HTERT RPE-1 (cell line): ENCODE results near the gene LRIG1.

Source experiments
- in situ Hi-C: fragments of 300-500 bp; cut with MboI; formaldehyde crosslinking; loops from 4 replicates; pipeline ENCODE4 v1.14.3; 2020; ENCODE audit warnings: low sequenced_read_pairs

LRIG1 gene

DNA sequence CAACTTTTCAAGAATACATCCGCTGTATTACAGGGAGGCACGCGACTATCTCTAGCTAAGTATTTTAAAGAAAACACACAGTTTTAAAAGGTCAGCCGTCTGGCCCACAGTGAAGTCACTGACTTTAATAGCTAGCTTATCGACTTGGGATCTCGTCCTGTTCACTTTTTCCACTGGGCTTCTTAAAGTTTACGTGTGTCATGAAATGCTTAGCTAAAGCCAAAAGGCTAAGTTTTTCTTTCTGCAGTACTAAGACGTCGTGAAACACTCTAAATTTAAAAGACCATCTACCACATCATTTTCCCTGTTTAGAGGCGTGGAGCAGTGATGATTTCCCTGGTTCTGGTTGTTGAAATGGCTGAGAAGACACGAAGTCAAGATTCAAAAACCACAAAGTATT, 27.1 kb downstream of the LRIG1 start:
- in situ Hi-C loops: no loop called here

DNA sequence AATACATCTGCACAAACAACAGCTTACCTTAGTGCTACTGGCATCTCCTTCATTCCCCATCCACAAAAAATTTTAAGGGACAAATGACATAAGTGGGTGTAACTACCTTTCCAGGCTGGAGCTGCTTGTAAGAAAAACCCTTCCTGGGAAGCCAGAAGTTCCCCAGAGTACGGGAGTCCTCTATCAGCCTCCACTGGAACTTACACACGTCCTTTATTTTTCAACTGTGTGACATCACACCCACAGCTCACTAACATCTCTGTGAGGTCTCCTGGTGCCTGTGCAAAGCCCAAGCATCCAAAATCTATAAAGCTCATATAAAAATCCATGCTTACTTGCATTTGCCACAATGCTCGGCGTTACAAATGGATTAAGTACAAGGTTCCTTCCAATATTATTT, 27.6 kb downstream of the LRIG1 start:
- in situ Hi-C loops: no loop called here

DNA sequence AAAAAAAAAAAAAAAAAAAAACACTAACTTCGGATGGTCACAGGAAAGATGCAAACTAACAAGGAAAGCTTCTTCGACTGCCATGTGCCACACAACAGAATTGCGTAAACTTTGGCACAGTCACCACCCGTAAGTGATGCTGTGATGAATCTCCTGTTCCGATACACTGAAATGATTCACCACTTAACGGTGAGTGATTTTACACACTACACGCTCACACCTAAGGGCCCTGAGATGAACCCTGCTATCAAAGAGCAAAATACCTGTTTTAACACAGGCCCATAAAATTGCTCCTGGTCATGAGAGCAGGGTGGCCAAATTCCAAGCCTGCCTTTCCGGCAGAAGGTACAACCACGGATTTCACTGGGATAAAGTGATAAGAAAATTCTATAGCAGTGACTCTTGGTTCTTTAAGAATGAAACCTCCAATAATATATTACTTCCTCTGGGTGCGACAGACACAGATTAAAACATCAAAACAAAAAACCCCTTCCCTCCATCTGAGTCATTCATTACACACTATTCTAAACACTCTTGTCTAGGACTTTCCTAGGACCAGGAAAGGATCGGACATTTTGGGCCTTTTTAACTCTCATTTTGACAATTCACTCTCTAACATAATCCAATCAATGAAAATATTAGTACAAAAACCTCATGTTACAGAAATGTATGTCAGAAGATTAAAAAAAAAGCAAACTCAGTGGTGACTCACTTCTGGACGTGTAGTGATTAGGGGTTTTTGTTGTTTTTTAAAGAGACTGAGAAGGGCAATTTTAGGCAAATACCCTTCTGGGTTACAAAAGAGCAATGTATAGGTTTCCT, 28.3 kb downstream of the LRIG1 start:
- in situ Hi-C loops: no loop called here

DNA sequence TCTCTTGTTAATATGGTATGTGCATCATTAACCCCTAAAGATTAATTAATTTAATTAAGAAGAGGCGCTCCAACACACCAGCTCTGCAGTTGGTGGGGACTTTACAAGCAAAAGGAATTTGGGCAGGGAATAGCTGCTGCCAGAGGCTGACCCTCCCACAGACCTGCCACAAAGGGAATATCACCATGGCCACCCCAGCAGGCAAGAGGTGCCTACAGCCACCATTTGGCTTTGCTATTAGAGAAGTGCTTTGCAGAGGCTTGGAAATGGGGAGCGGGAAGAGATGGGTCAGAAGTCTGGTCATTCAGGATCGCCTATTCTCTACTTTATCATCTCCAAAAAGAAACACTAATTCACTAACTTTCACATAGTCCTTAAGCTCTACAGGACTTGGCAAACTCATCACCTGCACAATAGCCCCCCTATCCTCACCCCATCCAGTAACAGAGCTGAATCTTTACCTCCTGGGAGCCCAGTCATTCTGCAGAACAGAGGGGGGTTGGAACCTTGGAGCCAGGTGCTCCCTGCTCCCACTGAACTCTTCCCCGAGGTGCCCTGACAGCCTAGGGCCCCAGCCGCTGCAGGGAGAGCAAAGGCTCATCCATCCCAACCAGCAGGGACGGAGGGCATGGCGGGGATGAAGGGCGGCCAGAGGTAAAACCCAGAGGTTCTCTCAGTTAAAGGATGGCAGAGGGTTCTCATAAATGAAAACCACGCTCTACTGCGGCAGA, 29.7 kb downstream of the LRIG1 start:
- in situ Hi-C loops: no loop called here

DNA sequence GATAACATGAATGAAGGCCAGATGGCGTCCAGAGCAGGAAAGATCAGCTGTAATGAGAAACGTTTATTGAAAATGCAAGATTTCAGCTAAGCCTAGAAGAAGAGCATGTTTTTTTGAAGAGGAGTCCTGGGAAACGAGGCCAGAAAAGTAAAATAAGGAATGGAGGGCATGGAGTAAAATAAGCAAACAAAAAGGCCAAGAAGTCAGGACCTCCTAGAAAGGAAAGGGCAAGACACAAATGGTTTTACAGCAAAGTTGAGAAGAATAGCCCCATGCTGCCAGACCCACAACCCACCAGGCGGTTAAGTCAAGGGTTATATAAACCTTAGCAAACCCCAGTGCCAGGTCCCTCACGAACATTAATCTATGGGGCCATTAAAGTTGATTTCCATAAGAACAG, 30.5 kb downstream of the LRIG1 start:
- in situ Hi-C loops: no loop called here

DNA sequence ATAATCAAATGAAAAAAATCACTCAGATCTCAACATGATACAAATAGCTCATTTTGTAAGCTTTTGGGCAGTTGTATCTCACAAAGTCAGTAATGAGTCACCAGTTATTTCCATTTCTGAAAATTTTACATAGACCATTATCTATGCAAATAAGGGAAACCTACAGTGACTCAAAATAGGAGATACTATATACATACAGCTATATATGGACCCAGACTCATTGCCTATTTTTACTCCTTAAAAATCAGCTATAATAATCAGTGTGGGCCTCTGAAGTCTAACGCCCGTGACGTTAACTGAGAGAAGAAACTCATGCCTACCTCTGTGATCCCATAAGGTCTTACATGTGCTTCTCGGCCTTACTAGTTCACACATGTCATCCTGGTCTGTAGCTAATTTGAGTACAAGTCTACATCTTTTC, 31.6 kb downstream of the LRIG1 start:
- in situ Hi-C loops: no loop called here

DNA sequence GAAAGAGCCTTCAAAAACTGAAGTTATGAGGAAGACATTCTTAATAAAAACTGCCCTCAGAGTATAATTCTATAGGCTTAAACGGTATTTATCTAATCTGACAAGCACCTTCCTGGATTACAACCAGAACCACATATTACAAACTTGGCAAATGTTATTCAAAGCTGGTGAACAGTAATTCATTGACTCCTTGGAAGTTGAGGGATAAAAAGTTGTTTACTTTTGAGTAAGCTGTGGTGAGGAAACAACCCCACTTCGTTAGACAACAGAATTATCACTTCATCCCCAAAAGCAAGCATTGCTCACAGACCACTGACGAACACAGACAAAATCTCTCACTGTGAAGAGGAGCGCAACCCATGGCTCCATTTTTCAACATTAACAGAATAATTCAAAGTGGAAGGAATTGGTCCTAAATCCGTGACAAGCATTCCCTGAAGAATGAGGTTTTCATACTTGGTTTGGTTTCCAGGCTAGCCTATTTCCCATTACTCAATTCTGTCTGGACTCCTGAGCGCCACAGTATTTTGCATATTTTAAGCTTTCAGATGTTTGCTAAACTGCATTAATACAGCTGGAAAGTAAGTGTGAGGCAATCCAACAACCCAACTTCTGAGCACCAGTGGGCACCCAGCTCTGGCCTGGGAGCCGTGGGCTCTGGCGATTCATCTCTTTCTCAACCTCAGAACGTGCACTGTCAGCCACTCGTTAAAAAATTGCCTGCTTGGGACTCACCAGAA, 32.7 kb downstream of the LRIG1 start:
- in situ Hi-C loops: no loop called here

DNA sequence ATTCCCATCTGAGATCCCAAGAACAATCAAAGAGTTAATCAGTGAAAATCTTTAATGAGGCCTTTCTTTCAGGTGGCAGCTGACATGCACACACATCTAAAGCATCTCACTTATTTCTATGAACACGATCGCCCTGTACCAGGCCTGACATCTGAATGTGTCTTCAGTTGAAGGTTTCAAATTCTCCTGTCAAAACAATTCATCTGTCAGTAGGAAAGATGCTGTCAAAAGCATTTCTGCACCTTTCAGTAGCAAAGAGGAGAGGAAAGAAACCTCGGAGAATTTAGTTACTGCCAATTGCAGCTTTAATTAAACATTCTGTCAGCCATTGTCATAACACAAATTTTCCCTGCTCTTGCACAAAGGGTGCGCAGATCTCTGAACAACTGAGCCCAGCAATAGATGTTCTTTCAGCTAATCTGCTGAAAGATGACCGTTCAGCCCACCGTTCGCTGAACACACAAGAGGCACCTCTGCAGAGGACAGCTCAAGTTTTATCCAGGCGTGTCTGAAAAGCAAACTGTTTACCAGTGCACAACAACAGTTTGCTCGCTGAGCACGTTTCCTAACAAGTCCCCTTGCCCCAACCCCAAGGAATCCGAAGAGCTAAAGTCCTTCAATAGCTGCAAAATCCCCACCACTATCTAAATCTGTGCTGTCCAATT, 34.1 kb downstream of the LRIG1 start:
- in situ Hi-C loops: no loop called here

DNA sequence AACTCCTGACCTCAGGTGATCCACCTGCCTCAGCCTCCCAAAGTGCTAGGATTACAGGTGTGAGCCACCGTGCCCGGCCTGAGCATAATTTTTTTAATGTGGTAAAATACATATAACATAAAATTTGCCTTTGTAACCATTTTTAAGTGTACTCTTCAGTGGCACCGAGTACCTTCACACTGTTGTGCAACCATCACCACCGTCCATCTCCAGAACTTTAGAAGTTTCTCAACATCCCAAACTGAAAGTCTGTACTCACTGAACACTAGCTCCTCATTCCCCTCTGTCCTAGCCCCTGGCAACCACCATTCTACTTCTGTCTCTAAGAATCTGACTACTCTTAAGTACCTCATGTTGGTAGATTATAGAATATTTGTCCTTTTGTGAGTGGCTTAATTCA, 35.2 kb downstream of the LRIG1 start:
- in situ Hi-C loops: no loop called here

DNA sequence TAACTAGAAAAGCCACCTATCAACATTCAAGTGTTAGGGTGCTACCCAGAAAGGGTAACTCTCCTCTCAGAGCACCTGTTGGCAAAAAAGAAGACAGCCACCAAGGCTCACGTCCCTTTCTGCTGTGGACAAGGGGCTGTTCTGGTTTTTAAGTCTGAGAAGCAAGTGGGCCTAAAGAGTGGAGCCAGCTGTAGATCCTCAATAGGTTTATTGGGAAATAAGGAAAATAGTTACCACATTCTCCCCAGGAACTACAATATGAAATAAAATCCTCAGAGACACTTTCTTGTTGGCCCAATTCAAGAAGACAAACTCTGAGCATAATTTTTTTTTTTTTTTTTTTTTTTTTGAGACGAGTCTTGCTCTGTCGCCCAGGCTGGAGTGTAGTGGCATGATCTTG, 35.8 kb downstream of the LRIG1 start:
- in situ Hi-C loops: no loop called here

DNA sequence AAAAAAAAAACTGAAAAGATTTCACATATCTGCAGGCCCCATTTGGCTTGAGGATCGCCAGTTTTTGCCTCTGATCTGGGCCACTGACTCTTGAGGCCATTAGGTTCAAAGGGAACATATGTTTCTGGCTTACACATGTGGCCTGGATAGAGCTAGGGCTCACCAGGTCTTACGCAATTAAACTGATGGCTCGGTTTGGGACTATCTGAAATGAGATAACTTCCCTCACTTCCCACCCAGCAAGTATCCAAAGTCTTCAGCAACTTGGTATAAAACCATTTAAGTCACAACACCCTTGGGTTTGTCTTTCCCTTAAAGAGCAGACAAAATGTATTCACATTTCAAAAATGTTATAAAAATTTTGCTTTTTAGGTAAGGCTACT, 36.3 kb downstream of the LRIG1 start:
- in situ Hi-C loops: no loop called here

DNA sequence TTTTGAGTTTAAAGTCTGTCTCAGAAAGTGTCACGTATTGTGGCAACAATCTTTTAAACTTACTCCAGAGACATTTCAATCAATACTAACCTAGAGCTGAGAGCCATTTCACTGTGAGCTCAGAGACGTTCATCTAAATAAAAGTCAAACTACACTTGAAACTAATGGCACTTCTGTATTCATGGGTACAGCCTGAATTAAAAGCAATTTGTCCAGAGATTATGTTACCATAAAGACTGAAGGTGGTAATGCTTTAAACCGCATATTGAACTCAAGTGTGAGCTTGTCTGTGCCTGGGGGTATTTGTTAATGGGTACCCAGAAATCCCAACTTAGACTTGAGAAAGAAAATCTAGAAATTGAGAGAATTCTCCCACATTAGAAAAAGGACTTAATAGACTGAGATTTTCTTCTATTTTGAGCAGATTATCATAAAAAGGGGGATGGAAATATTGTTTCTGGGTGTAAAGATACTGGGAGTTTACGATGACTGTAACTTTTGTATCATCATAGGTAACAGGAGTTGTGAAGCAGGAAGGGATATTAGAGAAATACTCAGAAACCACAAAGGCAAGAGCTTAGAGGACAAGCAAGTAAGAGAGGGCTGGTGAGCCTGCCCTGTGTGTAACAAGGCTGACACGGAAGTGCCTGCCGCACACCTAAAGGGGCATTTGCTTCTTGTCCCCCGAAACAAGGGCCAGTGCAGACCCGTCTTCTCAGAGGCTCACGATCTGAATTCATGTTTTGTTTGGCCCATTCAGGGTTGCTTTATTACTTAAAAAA, 36.9 kb downstream of the LRIG1 start:
- in situ Hi-C loops: no loop called here

DNA sequence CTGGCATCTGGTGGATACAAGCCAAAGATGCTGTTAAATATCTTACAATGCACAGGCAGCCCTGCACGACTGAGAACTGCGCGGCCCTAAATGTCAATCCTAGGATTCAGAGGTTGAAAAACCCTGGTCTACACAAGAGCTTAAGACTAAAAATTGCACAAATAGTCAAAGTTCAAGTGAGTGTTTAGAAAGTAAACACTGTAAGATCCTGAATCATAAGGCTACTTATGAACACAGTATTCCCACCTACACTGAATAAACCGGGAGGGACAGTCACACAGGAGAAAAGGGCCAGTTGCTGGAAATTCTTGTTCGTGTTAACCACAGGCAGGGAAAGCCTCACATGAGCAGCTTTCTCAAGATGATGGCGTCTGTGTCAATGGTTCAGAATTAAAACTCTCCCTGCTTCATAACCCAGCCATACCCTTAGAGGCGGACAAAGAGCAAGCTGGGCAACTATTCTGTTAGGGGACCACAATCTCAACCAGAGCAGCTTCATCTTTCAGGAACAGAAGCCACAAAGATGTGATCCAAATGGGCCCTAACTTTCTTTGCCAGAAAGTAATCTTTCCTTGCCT, 37.7 kb downstream of the LRIG1 start:
- in situ Hi-C loops: no loop called here

DNA sequence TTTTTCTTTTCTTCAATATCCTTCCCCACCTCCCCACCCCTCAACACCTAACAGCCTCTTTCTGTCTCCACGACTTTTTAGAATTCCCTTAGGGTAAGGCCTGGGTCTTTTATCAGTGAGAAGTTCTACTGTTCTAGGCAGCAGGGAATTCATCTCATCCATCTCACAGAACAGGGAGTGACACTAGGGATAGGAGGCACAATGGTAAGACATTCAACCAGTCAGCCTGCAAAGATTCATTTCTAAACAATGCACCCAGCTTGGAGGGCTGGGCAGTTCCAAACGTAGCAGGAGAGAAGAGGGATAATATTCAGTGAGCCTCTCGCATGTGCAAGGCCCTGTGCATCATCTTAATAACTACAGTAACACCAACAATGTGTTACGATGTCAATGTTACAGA, 43.6 kb downstream of the LRIG1 start:
- in situ Hi-C loops: no loop called here

DNA sequence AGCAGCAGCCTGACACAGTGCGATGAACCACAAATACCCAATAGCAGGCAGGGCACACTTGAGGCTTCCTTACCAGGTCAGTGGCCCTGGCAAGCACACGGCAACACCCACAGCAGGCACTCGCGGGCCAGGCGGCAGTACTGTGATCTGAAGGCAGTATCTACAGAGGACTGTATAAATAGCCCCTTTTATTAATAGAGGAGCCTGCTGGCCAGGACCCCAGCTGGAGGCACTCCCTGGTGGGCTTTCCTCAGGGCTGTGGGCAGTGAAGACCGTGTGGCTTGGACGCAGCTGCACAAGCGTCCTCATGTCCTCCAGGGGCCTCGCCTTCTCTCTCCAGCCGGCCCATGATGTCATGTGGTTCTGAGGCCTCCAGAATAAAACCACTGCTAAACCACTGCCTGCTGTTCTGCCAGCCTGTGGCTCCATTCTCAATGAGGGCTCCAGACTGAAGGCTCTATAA, 44.1 kb downstream of the LRIG1 start:
- in situ Hi-C loops: no loop called here

DNA sequence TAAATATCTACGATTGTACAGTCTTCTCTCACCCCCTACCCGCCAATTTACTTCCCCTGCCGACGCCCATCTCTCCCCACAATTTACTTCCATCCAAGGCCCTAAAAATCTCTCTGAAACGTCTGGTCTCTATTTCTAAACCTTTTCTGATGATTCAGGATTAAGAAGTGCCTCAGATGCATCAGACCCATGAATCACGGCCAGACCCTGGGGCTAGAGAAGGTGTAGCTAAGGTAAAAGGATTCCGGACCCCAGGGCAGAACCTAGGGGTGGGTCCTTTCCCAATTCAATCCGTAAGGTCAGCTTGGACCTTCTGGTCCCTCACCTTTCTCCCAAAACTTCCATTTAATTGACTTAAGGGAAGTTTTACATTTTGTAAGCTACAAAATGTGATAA, 46.4 kb downstream of the LRIG1 start:
- in situ Hi-C loops: no loop called here

DNA sequence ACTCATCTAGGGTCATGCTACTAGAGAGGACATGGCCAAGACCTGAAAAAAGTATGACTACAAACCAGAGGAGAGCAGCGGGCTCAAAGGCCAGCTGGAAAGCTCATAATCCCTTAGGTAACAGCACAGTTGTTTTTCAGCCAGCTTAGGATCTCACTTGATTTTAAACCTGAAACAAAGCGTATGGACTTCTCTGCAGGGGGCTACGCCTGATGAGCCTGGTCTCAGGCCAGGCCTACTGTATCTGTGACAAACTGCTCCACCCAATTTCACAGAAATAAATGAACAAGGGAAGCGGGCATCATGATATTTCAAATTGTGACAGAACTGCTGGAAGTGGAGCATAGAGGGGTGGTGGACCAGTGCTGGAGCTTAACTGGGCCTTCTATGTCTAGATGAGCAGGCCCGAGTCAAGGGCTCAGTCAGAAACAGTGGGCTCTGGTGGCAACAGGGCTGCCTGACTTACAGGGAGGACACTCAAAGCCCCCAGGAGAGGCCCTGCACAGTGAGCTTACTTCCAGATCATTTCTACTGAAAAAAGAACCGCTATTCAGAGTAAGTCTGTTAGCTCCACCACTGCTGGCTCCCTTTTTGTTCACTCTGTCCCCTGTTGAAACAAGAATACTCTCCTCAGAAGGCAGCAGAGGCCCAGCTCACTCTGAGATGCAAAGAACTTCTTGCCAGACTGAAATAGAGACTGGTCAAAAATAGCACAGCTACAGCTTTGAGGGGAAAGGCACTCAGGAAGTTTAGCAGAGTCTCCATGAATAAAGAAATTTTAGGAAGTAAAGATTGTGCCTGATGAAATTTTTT, 47.0 kb downstream of the LRIG1 start:
- in situ Hi-C loops: no loop called here

DNA sequence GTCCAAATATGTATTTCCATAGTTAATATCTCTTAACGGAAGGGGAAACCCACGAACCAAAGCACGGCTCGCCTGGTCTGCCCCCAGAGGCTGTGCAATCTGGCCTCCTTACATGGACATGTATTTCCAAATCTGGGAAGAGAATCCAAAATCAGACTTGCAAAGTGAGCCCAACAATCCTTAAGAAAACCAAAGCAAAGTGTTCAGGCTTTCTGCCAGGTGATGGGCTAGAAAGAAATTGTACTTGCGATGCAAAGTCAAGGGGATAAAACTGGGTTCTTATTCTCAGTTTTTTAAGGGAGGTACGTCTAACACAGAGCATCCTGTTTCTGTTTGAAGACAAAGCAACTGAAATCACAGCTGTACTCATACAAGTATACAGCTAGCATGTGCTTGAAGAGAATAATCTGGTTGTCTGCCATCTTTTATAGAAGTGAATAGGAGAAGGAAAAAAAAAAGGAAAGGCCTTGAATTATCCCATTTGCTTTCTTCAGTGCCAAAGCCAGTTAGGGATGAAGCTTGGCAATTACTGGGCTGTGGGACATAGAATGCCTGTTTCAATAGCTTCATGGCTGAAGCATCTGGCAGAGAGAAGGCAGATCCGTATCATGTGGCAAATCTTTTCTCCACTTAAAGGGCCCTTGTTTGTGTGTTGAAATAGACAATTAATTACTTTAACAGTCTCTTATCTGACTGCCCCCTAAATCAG, 48.4 kb downstream of the LRIG1 start:
- in situ Hi-C loops: no loop called here

DNA sequence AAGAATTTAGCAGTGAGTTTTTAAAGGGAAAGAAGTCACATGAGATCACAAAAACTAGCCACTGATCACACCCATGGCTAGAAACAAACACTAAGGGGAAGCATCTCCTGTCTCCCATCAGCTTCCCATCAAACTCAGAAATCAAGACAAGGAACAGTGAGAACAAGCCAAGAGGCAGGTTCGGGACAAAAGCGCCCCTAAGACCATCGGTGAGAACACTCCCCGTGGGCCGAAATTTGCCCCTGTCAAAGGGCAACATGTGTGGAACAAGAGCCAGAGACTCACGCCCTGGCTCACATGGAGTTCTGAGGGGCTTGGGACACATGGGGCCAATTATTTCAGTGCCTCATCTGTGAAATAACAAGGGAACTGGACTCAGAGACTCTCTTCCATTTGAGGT, 49.1 kb downstream of the LRIG1 start:
- in situ Hi-C loops: no loop called here
